Motor neuron (in vitro differentiated cells): ENCODE results near the gene CEP295NL. TPM values are rescaled to one million over a fixed set of nuclear protein-coding genes. Genes with fewer than 3 reads are reported as not detected.
"Not testable (repeated sequence)": the region's sequence is repeated elsewhere in the genome, so short reads cannot be mapped to it uniquely, and the experiment has no call there.

Experiments
- ATAC-seq, 8 experiments: fragments of 200-7000 bp; cut with Tn5 transposase; replicated peaks in 6 of 8; 2 replicates each; pipeline ENCODE4 v1.8.0; 2021; ENCODE audit warnings: mild to moderate bottlenecking in 8 of 8, moderate library complexity in 8 of 8
- H3K27ac ChIP-seq, 2 donors: fragments of 250-450 bp; sonication (Bioruptor Pico); 2 replicates each; pipeline ENCODE4 v1.9.0; 2021; ENCODE audit warnings: antibody characterized with exemption in 2 of 2, mild to moderate bottlenecking in 2 of 2, moderate library complexity in 1 of 2
- H3K4me1 ChIP-seq, 2 donors: fragments of 250-450 bp; sonication (Bioruptor Pico); replicated peaks in 1 of 2; 2 replicates each; pipeline ENCODE4 v1.6.1; 2021; ENCODE audit warnings: antibody characterized with exemption in 2 of 2, mild to moderate bottlenecking in 2 of 2, moderate library complexity in 1 of 2
- H3K4me3 ChIP-seq, 5 donors: fragments of 250-450 bp; sonication (Bioruptor Pico); 2 replicates each; pipeline ENCODE4 v1.9.0; 2021; ENCODE audit warnings: antibody characterized with exemption in 5 of 5, mild to moderate bottlenecking in 5 of 5, moderate library complexity in 4 of 5
- WGBS, 10 experiments: fragments of 450-650 bp; shearing (Covaris generic); methylation state at CpG; one replicate each; pipeline ENCODE4 v1.0.0; 2022; 5-methylcytosine and 5-hydroxymethylcytosine counted together
- in situ Hi-C, 9 experiments: fragments of 400-800 bp; cut with MboI; loops; one replicate each; pipeline ENCODE4 v1.15.0; 2021; ENCODE audit warnings: low sequenced_read_pairs in 9 of 9, low pct_unique_long_range_greater_than_20kb in 2 of 9; ENCODE audit not compliant: unreplicated experiment in 9 of 9
- total RNA-seq, 8 experiments: library from RNA; unstranded; fragments of 300-600 nt; gene quantifications; 2 replicates each; pipeline versions ENCODE4 v1.2.3 to v1.2.4, GENCODE V29; 2022

CEP295NL gene
- total RNA-seq, 8 experiments from 2014 or later: 0.29 to 1.7 (median 0.61) TPM

DNA sequence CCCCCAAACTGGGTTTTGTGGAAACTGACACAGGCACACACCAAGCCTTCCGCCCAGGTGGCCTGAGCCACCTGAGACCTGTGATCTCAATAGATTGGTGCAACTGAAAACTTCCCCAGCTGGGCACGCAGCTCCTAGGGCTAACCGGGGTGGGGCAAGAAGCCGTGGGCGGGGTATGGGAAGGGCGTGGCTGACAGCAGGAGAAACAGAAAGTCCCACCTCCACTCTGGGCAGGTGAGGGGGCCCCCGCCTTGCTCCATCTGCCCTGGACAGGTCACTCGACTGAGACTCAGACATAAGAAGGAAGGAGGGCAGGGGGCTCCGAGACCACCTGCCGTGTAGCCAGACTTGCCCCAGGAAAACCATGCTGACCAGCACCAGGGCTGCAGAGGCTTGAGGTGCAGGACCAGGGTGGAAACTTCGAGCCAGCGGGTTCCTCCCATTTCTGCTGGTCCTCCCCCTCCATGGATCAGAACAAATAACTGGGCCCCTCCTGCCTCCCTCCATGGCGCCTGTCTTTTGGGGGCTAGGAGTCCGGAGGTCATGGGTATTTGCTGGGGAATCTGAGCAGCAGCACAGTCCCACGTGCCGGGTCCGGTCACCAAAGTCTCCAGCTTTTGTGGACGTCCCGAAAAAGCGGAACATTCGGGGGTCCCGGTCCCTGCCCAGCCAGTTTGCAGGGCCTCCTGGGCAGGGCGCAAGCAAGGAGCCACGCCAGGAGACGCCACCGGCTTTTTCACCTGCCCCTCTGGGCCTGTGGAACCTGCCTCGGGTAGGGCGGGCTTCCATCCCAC, 20.9 kb upstream of the CEP295NL start:
- in situ Hi-C loops: no loop called here
- peak overlapping the region; percentile 82 to 92 for H3K27ac ChIP-seq
- ATAC-seq: peak; percentile 3 to 10 (median 6)
- peak overlapping the region; percentile 49 to 61 (median 52) for H3K4me3 ChIP-seq
- H3K4me1 ChIP-seq: peaks cover 45 to 47% of the 10 kb centered on the region in 2 donors
- 1 to 20% (median 7%) methylated on average over 2 to 13 of the region's 28 CpGs; no CpG with 5 or more reads in 7 of the 10 experiments for WGBS, 10 experiments

DNA sequence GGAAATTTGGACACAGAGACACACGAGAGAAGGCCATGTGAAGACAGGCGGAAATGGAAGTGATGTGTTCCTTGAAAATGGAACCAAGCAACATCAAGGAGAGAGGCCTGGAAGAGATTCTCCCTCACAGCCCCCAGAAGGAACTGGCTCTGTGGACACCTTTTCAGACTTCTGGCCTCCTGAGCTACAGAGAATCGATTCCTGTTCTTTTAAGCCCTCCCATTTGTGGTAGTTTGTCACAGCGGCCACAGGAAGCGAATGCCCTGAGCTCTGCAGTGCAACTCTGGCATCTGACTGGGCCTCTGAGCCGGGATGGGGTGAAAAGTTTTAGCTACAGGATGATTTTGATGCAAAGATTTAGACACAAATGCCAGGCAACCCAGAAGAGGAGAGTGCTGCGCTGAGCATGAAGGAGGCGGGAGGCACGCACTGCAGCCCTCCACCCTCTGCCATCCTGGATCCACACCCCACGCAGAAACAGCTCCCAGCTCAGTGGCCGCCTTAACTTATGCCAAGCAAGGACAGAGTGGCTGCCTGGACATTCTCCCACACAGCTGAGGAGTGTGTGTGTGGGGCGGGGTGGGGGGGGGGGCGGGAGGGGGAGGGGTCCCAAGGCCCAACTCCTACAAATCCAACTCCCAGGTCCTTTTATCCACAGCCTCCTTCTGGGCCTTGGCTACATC, 20.0 kb upstream of the CEP295NL start:
- H3K4me3 ChIP-seq: peak overlapping the region in 3 of 5 donors; percentile 50 to 57 (median 52)
- 0 to 95% (median 86%) methylated on average over 1 to 8 of the region's 13 CpGs; no CpG with 5 or more reads in 3 of the 10 experiments for WGBS, 10 experiments
- ATAC-seq: no peak
- H3K27ac ChIP-seq: no peak overlapping the region
- peaks cover 41 to 45% of the 10 kb centered on the region in 2 donors for H3K4me1 ChIP-seq
- in situ Hi-C loops: no loop called here

DNA sequence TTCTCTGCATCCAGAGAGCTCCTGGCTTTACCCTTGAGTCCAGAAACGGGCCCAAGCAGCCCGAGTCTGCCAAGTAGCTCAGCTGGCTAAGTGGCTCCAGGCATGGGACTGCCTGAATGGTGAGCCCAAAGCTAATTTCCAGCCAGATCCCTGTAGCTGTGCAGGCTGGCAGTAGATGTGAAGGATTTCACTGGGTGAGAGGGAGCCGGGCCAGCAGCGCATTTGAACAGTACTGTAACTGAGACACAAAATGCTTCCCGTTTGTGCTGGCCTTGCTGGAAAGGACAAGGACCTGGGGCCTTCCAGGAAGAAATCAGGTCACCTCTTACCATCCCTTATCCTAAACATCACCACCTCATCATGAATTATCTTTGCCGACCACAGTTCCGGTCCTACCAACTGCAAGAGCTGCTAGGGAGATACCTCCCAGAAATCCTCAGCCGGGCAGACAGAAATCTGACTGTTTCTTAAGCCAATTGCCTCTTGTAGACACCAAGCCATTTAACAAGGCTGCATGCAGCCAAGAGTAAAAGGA, 18.5 kb upstream of the CEP295NL start:
- 0 to 100% (median 64%) methylated on average over 1 to 5 of the region's 8 CpGs; no CpG with 5 or more reads in 4 of the 10 experiments for WGBS, 10 experiments
- Histone ChIP-seq H3K4me3 (peak overlapping the region in 1 of 5 donors; percentile 11), H3K27ac (peak overlapping the region in 1 of 2 donors; percentile 14), H3K4me1 (peaks cover 41 to 45% of the 10 kb centered on the region in 2 donors)
- no peak for ATAC-seq
- in situ Hi-C loops: no loop called here

- in situ Hi-C loops: no loop called here
- H3K27ac ChIP-seq: no peak overlapping the region
- ATAC-seq: no peak
- H3K4me1 ChIP-seq: peaks cover 33 to 41% of the 10 kb centered on the region in 2 donors
- 52 to 100% (median 68%) methylated on average over 1 to 8 of the region's 8 CpGs; no CpG with 5 or more reads in 4 of the 10 experiments for WGBS, 10 experiments
- no peak overlapping the region for H3K4me3 ChIP-seq
These were observed 17.5 kb upstream of the CEP295NL start for GRCh38 chr17:78920528-78920927.

DNA sequence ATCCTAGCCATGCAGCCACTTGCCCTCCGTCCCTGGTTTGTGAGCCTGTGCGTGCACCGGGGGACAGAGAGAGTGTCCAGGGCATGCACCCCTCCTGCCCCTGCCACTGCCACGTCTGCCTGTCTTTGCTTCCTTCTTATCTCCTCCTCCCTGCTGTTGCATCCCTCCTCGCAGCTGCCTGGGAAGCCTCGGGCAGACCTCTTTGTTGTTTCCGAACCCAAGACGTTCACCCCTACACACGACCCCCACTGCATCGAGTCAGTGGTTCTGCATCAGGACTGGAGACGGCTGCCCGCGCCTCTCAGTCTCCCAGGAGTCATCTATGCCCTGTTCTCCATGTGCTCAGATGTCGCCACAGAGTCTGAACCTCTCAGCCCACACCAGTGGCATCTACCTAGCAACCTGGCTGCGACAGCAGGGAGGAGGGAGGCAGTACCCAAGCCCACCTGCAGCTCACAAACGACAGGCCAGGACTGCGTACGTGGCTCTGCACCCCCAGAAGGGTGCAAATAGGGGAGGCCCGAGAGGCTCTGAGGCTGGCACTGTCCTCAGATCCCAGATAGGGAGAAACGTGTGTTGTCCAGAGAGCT, 17.0 kb upstream of the CEP295NL start:
- WGBS, 10 experiments: 53 to 97% (median 70%) methylated on average over 2 to 9 of the region's 20 CpGs; no CpG with 5 or more reads in 3 of the 10 experiments
- ATAC-seq: no peak
- in situ Hi-C loops: no loop called here
- no peak overlapping the region for H3K27ac ChIP-seq
- no peak overlapping the region for H3K4me3 ChIP-seq
- H3K4me1 ChIP-seq: peaks cover 33 to 41% of the 10 kb centered on the region in 2 donors

DNA sequence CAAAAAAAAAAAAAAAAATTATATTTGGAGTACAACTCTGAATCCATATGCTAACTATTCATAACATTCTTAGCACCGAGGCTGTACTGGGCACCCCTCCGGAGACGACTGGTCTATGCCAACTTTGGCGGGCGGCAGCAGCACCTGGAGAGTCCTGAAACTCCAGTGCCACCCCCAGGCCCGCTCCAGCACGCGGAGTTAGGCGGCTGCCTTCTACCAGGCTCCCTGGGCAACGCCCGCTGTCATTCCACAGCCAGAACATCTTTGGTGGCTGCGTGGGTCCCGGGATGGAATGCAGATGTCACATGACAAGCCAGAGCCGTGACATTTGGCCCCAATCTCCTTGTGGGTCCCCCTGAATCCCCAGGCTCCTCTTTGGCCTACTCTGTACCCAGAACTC, 16.0 kb upstream of the CEP295NL start:
- Histone ChIP-seq H3K4me3 (no peak overlapping the region), H3K27ac (no peak overlapping the region), H3K4me1 (peaks cover 27 to 41% of the 10 kb centered on the region in 2 donors)
- ATAC-seq: no peak
- in situ Hi-C loops: no loop called here
- 0 to 93% (median 83%) methylated on average over 1 to 8 of the region's 14 CpGs; no CpG with 5 or more reads in 5 of the 10 experiments for WGBS, 10 experiments

DNA sequence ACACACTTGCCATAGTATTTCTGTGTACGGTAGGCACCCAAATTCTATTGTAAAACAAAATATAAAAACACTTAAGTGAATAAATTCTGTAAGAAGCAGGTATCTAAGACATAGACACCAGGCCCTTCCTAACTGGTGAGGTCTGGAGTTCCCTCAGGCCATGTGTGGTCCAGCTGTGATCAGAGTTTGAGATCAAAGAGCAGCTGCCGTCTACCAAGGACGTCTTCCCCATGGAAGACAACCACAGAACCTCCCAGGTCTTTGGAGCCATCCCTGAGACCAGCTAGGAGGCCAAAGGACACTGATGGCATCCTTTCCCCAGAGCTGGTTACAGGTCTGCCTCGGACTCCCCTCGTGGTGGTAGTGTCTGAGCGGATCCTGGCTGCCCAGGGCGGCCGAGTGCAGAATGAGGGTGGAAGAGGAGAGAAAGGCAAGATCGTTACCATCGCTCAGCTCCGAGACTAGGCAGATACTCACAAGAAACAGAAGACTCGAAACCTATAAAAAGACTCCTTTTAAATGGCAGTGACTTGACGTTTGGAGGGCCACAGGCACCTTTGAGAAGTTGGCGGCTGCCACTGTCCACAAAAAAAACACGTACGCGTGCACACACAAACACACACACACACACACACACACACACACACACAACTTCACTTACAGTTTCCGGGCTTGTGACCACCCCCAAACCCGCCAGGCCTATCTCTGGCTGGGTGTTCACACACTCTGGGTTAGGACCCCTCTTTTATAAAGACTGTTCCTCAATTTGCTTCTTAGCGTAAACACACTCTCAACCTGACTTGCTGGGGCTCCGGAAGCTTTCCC, 14.7 kb upstream of the CEP295NL start:
- H3K4me3 ChIP-seq: no peak overlapping the region
- H3K27ac ChIP-seq: no peak overlapping the region
- in situ Hi-C loops: no loop called here
- peaks cover 20 to 42% of the 10 kb centered on the region in 2 donors for H3K4me1 ChIP-seq
- ATAC-seq: no peak
- WGBS, 10 experiments: 50 to 100% (median 83%) methylated on average over 1 to 12 of the region's 21 CpGs; no CpG with 5 or more reads in 1 of the 10 experiments

DNA sequence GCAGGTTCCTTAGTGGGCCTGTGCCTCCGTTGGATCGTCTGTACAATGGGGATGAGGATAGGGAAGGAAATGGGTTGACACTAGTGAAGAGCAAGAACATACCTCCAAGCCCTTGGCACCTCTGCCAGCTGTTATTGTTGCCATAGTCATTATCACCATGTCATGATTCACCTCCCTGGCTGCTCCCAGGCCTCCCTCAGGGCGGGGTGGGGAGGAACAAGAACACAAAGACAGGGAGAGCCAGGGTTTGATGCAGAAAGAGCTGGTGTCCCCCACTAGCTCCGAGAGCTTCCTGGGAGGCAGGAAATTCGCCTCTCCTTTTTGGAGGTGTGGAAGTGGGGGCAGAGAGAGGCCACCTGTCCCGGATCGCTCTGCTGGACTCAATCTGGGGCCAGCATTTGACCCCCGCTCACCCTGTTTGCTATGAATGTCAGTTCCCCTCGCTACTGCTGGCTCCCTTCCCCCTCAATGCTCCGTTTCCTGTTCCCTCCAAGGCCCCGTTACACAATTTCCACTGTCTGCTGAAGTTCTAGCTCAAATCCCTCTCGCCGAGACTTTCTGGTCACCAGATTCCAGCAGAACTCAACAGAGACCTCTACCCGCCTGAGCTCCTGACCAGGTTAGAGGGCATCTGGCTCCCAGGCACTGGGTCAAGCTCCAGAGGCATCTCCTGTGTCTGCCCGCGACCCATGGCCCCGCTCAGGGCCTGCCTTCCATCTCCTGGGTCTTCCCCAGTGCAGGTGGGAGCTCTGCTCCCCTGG, 13.1 kb upstream of the CEP295NL start:
- ATAC-seq: peak in 2 of 8 experiments; percentile 74 to 82
- no peak overlapping the region for H3K27ac ChIP-seq
- peaks cover 8 to 26% of the 10 kb centered on the region in 2 donors for H3K4me1 ChIP-seq
- 40 to 96% (median 88%) methylated on average over 1 to 8 of the region's 17 CpGs; no CpG with 5 or more reads in 5 of the 10 experiments for WGBS, 10 experiments
- H3K4me3 ChIP-seq: no peak overlapping the region
- in situ Hi-C loops: no loop called here

GRCh38 chr17:78913115-78913514, 10.1 kb upstream of the CEP295NL start:
- peak overlapping the region in 1 of 2 donors; percentile 47 for H3K27ac ChIP-seq
- ATAC-seq: peak in 3 of 8 experiments; percentile 16 to 39 (median 16)
- H3K4me3 ChIP-seq: no peak overlapping the region
- H3K4me1 ChIP-seq: peaks cover 0 to 12% of the 10 kb centered on the region in 2 donors
- 80 to 100% (median 92%) methylated on average over 2 to 11 of the region's 15 CpGs; no CpG with 5 or more reads in 2 of the 10 experiments for WGBS, 10 experiments
- in situ Hi-C loops: no loop called here

DNA sequence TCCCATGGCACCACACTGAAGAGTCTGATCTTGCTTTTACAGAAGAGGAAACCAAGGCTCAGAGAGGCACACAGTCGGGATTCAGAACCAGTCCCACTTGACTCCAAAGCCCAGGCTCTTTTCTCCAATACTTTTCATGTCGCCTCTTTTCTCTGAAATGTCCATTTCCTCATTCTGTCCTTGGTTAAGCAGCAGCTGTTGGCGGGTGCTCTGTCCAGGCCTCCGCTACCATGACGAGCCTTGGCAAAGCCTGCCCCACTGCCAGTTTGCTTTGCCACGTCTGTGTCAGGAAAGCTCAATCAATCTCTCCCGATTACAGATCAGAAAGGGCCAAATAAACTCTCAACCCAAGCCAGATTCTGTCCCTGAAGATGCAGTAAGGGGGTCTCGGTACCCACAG, 9.1 kb upstream of the CEP295NL start:
- ATAC-seq: no peak
- in situ Hi-C loops: no loop called here
- Histone ChIP-seq H3K4me3 (no peak overlapping the region), H3K27ac (no peak overlapping the region), H3K4me1 (peaks cover 0 to 12% of the 10 kb centered on the region in 2 donors)
- WGBS, 10 experiments: 41 to 100% (median 100%) methylated on average over 1 to 5 of the region's 8 CpGs; no CpG with 5 or more reads in 3 of the 10 experiments

GRCh38 chr17:78911543-78911942, 8.5 kb upstream of the CEP295NL start:
- 80 to 100% (median 92%) methylated on average over 1 to 6 of the region's 7 CpGs; no CpG with 5 or more reads in 6 of the 10 experiments for WGBS, 10 experiments
- H3K27ac ChIP-seq, H3K4me3 ChIP-seq, ATAC-seq, in situ Hi-C loops: not testable (repeated sequence)
- peaks cover 0 to 12% of the 10 kb centered on the region in 2 donors for H3K4me1 ChIP-seq
